A673 (cell line): ENCODE data around the gene PBXIP1.

Experiments
- EZH2 ChIP-seq: fragments of 200-600 bp; sonication (generic); IDR thresholded peaks from 2 replicates; pipeline ENCODE4 v1.6.1; 2017; ENCODE audit warnings: borderline replicate concordance, low read depth, mild to moderate bottlenecking, mixed read lengths, antibody characterized with exemption, low read length; ENCODE audit not compliant: poor library complexity, severe bottlenecking
- TF ChIP-seq, protein P1 (sequence below): fragments of 300-800, 200-600 bp; sonication (generic); conservative IDR thresholded peaks from 2 replicates; pipeline ENCODE4 v1.5.1; 2017; ENCODE audit warnings: low read depth, mild to moderate bottlenecking, antibody characterized with exemption, low read length, moderate library complexity, mixed read lengths

DNA sequence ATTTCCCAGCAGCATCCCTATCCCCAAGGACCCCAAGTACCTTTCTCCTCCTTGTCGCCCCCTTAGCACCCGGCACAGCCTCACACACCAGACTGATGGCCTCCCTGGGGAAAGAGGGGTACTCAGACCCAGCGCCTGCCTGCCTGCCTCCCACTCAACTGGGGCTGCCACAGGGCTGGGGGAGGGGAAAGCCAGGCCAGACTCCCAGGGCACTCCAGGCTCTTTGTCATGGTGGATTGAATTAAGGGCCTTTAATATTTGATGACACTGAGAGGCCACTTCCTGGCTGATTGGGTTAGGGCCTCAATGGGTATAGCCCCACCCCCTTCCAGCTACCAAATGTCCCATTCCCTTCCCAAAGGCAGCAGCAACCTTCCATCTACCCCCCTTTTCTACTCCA, 12.8 kb upstream of the PBXIP1 start:
- TF ChIP-seq, protein P1, sequence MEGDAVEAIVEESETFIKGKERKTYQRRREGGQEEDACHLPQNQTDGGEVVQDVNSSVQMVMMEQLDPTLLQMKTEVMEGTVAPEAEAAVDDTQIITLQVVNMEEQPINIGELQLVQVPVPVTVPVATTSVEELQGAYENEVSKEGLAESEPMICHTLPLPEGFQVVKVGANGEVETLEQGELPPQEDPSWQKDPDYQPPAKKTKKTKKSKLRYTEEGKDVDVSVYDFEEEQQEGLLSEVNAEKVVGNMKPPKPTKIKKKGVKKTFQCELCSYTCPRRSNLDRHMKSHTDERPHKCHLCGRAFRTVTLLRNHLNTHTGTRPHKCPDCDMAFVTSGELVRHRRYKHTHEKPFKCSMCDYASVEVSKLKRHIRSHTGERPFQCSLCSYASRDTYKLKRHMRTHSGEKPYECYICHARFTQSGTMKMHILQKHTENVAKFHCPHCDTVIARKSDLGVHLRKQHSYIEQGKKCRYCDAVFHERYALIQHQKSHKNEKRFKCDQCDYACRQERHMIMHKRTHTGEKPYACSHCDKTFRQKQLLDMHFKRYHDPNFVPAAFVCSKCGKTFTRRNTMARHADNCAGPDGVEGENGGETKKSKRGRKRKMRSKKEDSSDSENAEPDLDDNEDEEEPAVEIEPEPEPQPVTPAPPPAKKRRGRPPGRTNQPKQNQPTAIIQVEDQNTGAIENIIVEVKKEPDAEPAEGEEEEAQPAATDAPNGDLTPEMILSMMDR, result no peak
- TF ChIP-seq EZH2, result no peak
